ENCODE measurements around the gene UBAC1.

DNA sequence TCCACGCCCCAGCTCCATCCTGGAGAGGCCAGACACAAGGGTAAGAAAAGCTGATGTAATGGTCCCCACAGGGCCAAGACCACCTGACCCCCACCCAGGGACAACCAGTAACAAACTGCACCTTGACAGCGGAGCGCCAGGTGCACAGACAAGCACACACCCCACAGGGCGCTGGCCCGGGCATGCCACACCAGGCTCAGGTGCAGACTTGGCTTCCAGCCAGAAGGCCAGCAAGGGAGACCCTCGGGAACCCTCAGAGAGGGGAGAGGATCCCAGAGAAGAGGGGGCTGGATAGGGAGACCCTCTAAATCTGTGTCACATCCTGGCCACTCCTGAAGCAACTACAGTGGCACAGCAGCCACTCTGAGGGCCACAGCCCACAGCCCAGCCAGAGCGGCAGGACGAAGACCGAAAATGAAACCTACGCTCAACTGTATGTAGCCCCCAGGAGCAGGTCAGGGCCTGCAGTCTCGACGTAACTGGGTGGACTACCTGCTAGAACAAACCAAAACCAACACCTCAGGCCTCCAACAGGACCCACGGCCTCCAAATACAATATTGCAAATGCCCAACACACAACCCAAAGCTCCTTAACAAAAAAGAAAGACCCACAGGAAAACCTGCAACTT is 72.3 kb downstream of the UBAC1 start:
- TF ChIP-seq CTCF (conservative IDR thresholded peaks at IDR 0.05) (no peak), ZFX (IDR thresholded peaks at IDR 0.05) (no peak)
